NCI-H69 (cell line): Measurements from ENCODE around the gene ARL15.
A peak's percentile ranks its signal among the peaks of the same experiment; 100 is the strongest.
"Not testable (repeated sequence)": the region's sequence is repeated elsewhere in the genome, so short reads cannot be mapped to it uniquely, and the experiment has no call there.

Experiments used
- DNase-seq: peaks from one replicate; lab custom pipeline; 2025; lab: John Stamatoyannopoulos, UW

Gene ARL15

GRCh38 chr5:54090495-54091120 lies 219.8 kb downstream of the ARL15 start:
- peak; percentile 56 for DNase-seq

GRCh38 chr5:54088081-54088480 lies 222.3 kb downstream of the ARL15 start:
- no peak for DNase-seq

GRCh38 chr5:54087436-54087835 lies 222.9 kb downstream of the ARL15 start:
- no peak for DNase-seq

- DNase-seq, result no peak
Measured at GRCh38 chr5:54086191-54086590, 224.2 kb downstream of the ARL15 start.

- DNase-seq, result peak; percentile 27
Measured at GRCh38 chr5:54084696-54085095, 225.7 kb downstream of the ARL15 start.

- DNase-seq, result no peak
Measured at GRCh38 chr5:54083851-54084250, 226.5 kb downstream of the ARL15 start.

- DNase-seq, result no peak
Measured at GRCh38 chr5:54083245-54083644, 227.1 kb downstream of the ARL15 start.

- no peak for DNase-seq
Measured at GRCh38 chr5:54081415-54081814, 229.0 kb downstream of the ARL15 start.

- DNase-seq, result no peak
Measured at GRCh38 chr5:54080831-54081230, 229.5 kb downstream of the ARL15 start.

- DNase-seq, result no peak
Measured at GRCh38 chr5:54073735-54074134, 236.6 kb downstream of the ARL15 start.

GRCh38 chr5:54073131-54073530 lies 237.2 kb downstream of the ARL15 start:
- DNase-seq, result no peak

- DNase-seq, result no peak
Measured at GRCh38 chr5:54066433-54066832, 243.9 kb downstream of the ARL15 start.

GRCh38 chr5:54063817-54064216 lies 246.6 kb downstream of the ARL15 start:
- no peak for DNase-seq

GRCh38 chr5:54062958-54063357 lies 247.4 kb downstream of the ARL15 start:
- no peak for DNase-seq

GRCh38 chr5:54060919-54061318 lies 249.5 kb downstream of the ARL15 start:
- DNase-seq, result not testable (repeated sequence)

- DNase-seq, result no peak
Measured at GRCh38 chr5:54049963-54050362, 260.4 kb downstream of the ARL15 start.

- no peak for DNase-seq
Measured at GRCh38 chr5:54049144-54049543, 261.2 kb downstream of the ARL15 start.

- no peak for DNase-seq
Measured at GRCh38 chr5:54045077-54045792, 265.1 kb downstream of the ARL15 start.

- DNase-seq, result not testable (repeated sequence)
Measured at GRCh38 chr5:54044276-54044675, 266.1 kb downstream of the ARL15 start.

GRCh38 chr5:54040804-54041203 lies 269.6 kb downstream of the ARL15 start:
- no peak for DNase-seq

GRCh38 chr5:54040018-54040417 lies 270.4 kb downstream of the ARL15 start:
- DNase-seq, result no peak

- no peak for DNase-seq
Measured at GRCh38 chr5:54037205-54037604, 273.2 kb downstream of the ARL15 start.

GRCh38 chr5:54030981-54031380 lies 279.4 kb downstream of the ARL15 start:
- no peak for DNase-seq

GRCh38 chr5:54024466-54024865 lies 285.9 kb downstream of the ARL15 start:
- no peak for DNase-seq
